A549 (cell line): ENCODE results near the gene DDX1. TPM values are rescaled to one million over a fixed set of nuclear protein-coding genes. Genes with fewer than 3 reads are reported as not detected.
"Not testable (repeated sequence)": the region's sequence is repeated elsewhere in the genome, so short reads cannot be mapped to it uniquely, and the experiment has no call there.

ENCODE experiments used
- ATAC-seq, 2 experiments: fragments of 200-7000 bp in 1 of 2; fragments of >200 bp in 1 of 2; cut with Nextera tagmentation in 1 of 2; cut with Tn5 transposase in 1 of 2; 3 replicates each; pipeline versions ENCODE4 v1.8.0 to v1.9.1; 2018 to 2020; ENCODE audit warnings: mild to moderate bottlenecking in 1 of 2, moderate library complexity in 1 of 2
- CTCF ChIA-PET: fragments of 300-600 bp; sonication (Branson Sonifier 250); formaldehyde crosslinking; extraction: SDS; loops from one replicate; lab custom pipeline; 2021; ENCODE audit warnings: antibody characterized with exemption, inconsistent platforms; lab: Yijun Ruan, JAX
- POLR2A ChIA-PET: fragments of 350-600 bp; formaldehyde crosslinking; extraction: SDS; loops from one replicate; lab custom pipeline; 2021; ENCODE audit warnings: antibody characterized with exemption, inconsistent platforms; lab: Yijun Ruan, JAX
- DNase-seq, 2 experiments: peaks; one replicate each; pipeline versions ENCODE4 v3.0.0 to v3.0.0-alpha.2; 2011 to 2016; ENCODE audit warnings: low read depth in 1 of 2, low spot score in 1 of 2
- FAIRE-seq: peaks from 2 replicates; lab custom pipeline; 2011; peaks lifted over from hg19 to GRCh38; lab: Jason Lieb, UNC
- H3K27ac ChIP-seq, 2 experiments: fragments of >200 bp; sonication (Bioruptor Twin); formaldehyde crosslinking; 3 replicates each; pipeline ENCODE4 v1.5.1; 2016 to 2017
- H3K4me1 ChIP-seq: fragments of >200 bp; sonication (Bioruptor Twin); formaldehyde crosslinking; 3 replicates; pipeline ENCODE4 v1.6.1; 2016
- H3K4me2 ChIP-seq: fragments of >200 bp; sonication (Bioruptor Twin); formaldehyde crosslinking; 3 replicates; pipeline ENCODE4 v1.6.1; 2016
- H3K4me3 ChIP-seq: fragments of >200 bp; sonication (Bioruptor Twin); formaldehyde crosslinking; 3 replicates; pipeline ENCODE4 v1.5.1; 2016
- H3K9me3 ChIP-seq: fragments of >200 bp; sonication (Bioruptor Twin); formaldehyde crosslinking; 3 replicates; pipeline ENCODE4 v1.6.1; 2016
- WGBS: methylation state at CpG from one replicate; pipeline ENCODE4 v1.1.6; 2017; ENCODE audit errors: missing lambda C conversion rate; 5-methylcytosine and 5-hydroxymethylcytosine counted together
- polyA plus RNA-seq, 4 experiments: library from polyadenylated mRNA; depleted of rRNA in 3 of 4; stranded (reverse); fragments of >200 nt; fragmentation: RNase III in 1 of 4; extraction: RNeasy Plus Mini Kit Qiagen cat#74134 plus additional on column Dnase treatment in 1 of 4; gene quantifications; 2 replicates in 3 of 4; 3 replicates in 1 of 4; pipeline ENCODE4 v1.2.3, GENCODE V29; 2011 to 2017
- TF ChIP-seq, protein P1 (sequence below): fragments of 200-600 bp; sonication (generic); IDR thresholded peaks from 2 replicates; pipeline ENCODE4 v1.6.1; 2016; ENCODE audit warnings: antibody characterized with exemption, mild to moderate bottlenecking, moderate library complexity

Gene DDX1
- polyA plus RNA-seq, 2 of the 4 experiments (the other 2 are of a cell fraction): 157 to 214 TPM

DNA sequence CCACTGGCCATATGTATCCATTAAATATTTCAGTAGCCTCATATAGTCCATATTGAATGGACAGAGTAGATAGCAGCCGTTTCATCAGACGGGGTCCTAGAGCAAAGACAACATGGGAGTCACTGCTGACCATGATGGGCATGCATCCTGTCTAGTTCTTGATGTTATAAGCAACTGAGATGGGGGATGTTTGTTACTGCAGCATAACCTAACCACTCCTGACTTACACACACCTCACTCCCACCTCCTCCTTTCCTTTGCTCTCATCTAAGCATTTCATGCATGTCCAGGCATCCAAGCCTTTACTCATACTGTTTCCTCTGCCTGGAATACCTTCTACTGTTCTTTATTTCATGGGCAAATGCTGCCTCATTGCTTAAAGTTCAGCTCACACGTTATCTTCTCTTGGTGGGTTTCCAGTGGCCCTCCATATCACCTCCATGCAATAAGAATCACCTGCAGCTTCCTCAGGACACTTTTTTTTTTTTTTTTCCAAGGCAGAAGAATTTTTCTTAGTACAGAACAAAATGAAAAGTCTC lies 87.8 kb downstream of the DDX1 start (continued):
- TF ChIP-seq, protein P1, sequence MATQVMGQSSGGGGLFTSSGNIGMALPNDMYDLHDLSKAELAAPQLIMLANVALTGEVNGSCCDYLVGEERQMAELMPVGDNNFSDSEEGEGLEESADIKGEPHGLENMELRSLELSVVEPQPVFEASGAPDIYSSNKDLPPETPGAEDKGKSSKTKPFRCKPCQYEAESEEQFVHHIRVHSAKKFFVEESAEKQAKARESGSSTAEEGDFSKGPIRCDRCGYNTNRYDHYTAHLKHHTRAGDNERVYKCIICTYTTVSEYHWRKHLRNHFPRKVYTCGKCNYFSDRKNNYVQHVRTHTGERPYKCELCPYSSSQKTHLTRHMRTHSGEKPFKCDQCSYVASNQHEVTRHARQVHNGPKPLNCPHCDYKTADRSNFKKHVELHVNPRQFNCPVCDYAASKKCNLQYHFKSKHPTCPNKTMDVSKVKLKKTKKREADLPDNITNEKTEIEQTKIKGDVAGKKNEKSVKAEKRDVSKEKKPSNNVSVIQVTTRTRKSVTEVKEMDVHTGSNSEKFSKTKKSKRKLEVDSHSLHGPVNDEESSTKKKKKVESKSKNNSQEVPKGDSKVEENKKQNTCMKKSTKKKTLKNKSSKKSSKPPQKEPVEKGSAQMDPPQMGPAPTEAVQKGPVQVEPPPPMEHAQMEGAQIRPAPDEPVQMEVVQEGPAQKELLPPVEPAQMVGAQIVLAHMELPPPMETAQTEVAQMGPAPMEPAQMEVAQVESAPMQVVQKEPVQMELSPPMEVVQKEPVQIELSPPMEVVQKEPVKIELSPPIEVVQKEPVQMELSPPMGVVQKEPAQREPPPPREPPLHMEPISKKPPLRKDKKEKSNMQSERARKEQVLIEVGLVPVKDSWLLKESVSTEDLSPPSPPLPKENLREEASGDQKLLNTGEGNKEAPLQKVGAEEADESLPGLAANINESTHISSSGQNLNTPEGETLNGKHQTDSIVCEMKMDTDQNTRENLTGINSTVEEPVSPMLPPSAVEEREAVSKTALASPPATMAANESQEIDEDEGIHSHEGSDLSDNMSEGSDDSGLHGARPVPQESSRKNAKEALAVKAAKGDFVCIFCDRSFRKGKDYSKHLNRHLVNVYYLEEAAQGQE: no peak

DNA sequence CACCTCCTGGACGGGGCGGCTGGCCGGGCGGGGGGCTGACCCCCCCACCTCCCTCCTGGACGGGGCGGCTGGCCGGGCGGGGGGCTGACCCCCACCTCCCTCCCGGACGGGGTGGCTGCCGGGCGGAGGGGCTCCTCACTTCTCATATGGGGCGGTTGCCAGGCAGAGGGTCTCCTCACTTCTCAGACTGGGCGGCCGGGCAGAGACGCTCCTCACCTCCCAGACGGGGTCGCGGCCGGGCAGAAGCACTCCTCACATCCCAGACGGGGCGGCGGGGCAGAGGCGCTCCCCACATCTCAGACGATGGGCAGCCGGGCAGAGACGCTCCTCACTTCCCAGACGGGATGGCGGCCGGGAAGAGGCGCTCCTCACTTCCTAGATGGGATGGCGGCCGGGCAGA lies 88.5 kb downstream of the DDX1 start:
- H3K4me1 ChIP-seq, FAIRE-seq, H3K4me2 ChIP-seq, H3K4me3 ChIP-seq, POLR2A ChIA-PET, H3K27ac ChIP-seq, DNase-seq, CTCF ChIA-PET, H3K9me3 ChIP-seq, ATAC-seq: not testable (repeated sequence)
- 89% methylated on average over 21 of the region's 33 CpGs for WGBS

Other genes starting within 250 kb of the DDX1 start
- gene NBAS, start 30.5 kb upstream of the DDX1 start, polyA plus RNA-seq (2011; rRNA removed): 34.9 and 45.1 TPM in 2 replicates
- 15.9 to 16.7 TPM (median 16.6 TPM) in 3 replicates for gene NBAS, start 30.5 kb upstream of the DDX1 start, polyA plus RNA-seq (2017; fragmentation: RNase III; extraction: RNeasy Plus Mini Kit Qiagen cat#74134 plus additional on column Dnase treatment)